HCT116 (cell line): ENCODE measurements around the gene CNTN5. TPM values are rescaled to one million over a fixed set of nuclear protein-coding genes. Genes with fewer than 3 reads are reported as not detected.

Experiments
- ATAC-seq: fragments of 200-7000 bp; cut with Tn5 transposase; 2 replicates; pipeline ENCODE4 v1.9.1; 2020; ENCODE audit warnings: mild to moderate bottlenecking, moderate library complexity
- BruUV-seq: library from RNA; stranded (reverse); fragments of 400-500 nt; replicated peaks from 2 replicates; lab custom pipeline; 2021; lab: Mats Ljungman, UMichigan
- CTCF ChIA-PET: fragments of 300-600 bp; sonication (Branson Sonifier 250); formaldehyde crosslinking; loops from one replicate; lab custom pipeline; 2021; ENCODE audit warnings: antibody characterized with exemption; lab: Charles Lee
- POLR2A ChIA-PET: fragments of 300-600, 350-600 bp; sonication (Branson Sonifier 250); formaldehyde crosslinking; loops from one replicate; lab custom pipeline; 2021; ENCODE audit warnings: antibody characterized with exemption; lab: Charles Lee
- RAD21 ChIA-PET, 2 experiments: fragments of 300-600 bp; sonication (Branson Sonifier 250); formaldehyde crosslinking; loops; one replicate each; lab custom pipeline; 2023; ENCODE audit warnings: low total read pairs in 2 of 2; ENCODE audit not compliant: uncharacterized antibody in 2 of 2, unreplicated experiment in 2 of 2, low non-redundant PET in 1 of 2; lab: Charles Lee
- DNase-seq: peaks from one replicate; pipeline ENCODE4 v3.0.0-alpha.2; 2010; ENCODE audit warnings: low read depth, low spot score
- H2AFZ ChIP-seq: fragments of 200-600 bp; shearing (Covaris generic), sonication (generic); 2 replicates; pipeline ENCODE4 v1.6.1; 2017; ENCODE audit warnings: low read depth, mixed run types, mixed read lengths, antibody characterized with exemption, low read length; ENCODE audit not compliant: poor library complexity, severe bottlenecking
- H3K27ac ChIP-seq: 2 replicates; pipeline ENCODE4 v1.5.1; 2012; ENCODE audit warnings: low read depth, low read length
- H3K27me3 ChIP-seq: fragments of 200-600 bp; sonication (generic); 2 replicates; pipeline ENCODE4 v1.6.1; 2016; ENCODE audit warnings: mixed run types, low read length, mixed read lengths; ENCODE audit not compliant: insufficient read depth
- H3K36me3 ChIP-seq, 2 experiments: fragments of 200-500 bp in 1 of 2; fragments of 200-600 bp in 1 of 2; sonication (Bioruptor generic) in 1 of 2; sonication (generic) in 1 of 2; 2 replicates each; pipeline versions ENCODE4 v1.5.1 to v1.6.1; 2014 to 2016; ENCODE audit warnings: low read length in 2 of 2, inconsistent platforms in 1 of 2, mixed read lengths in 1 of 2, mixed run types in 1 of 2; ENCODE audit not compliant: insufficient read depth in 2 of 2, control insufficient read depth in 1 of 2
- H3K4me1 ChIP-seq, 2 experiments: fragments of 200-600 bp in 1 of 2; sonication (generic) in 1 of 2; 2 replicates each; pipeline versions ENCODE4 v1.5.1 to v1.6.1; 2012 to 2017; ENCODE audit warnings: low read length in 2 of 2, inconsistent platforms in 1 of 2, mild to moderate bottlenecking in 1 of 2, mixed read lengths in 1 of 2, mixed run types in 1 of 2, moderate library complexity in 1 of 2; ENCODE audit not compliant: insufficient read depth in 2 of 2, control insufficient read depth in 1 of 2
- H3K4me2 ChIP-seq: fragments of 200-600 bp; sonication (generic); 2 replicates; pipeline ENCODE4 v1.6.1; 2017; ENCODE audit warnings: mixed run types, low read length, mixed read lengths
- H3K4me3 ChIP-seq, 2 experiments: fragments of 200-600 bp in 1 of 2; sonication (generic) in 1 of 2; replicated peaks in 1 of 2; 2 replicates each; pipeline ENCODE4 v1.5.1; 2011 to 2016; ENCODE audit warnings: low read length in 2 of 2, control low read depth in 1 of 2, low read depth in 1 of 2, mild to moderate bottlenecking in 1 of 2, mixed read lengths in 1 of 2, mixed run types in 1 of 2
- H3K79me2 ChIP-seq: fragments of 200-600 bp; sonication (generic); 2 replicates; pipeline ENCODE4 v1.6.1; 2017; ENCODE audit warnings: mild to moderate bottlenecking, mixed run types, low read length, moderate library complexity, mixed read lengths; ENCODE audit not compliant: insufficient read depth
- H3K9ac ChIP-seq: fragments of 200-600 bp; sonication (generic); 2 replicates; pipeline ENCODE4 v1.6.1; 2016; ENCODE audit warnings: low read length, mixed read lengths
- H3K9me2 ChIP-seq: fragments of 200-600 bp; sonication (generic), shearing (Covaris generic); 2 replicates; pipeline ENCODE4 v1.6.1; 2017; ENCODE audit warnings: mixed run types, mild to moderate bottlenecking, moderate library complexity; ENCODE audit not compliant: insufficient read depth
- H3K9me3 ChIP-seq, 2 experiments: fragments of 200-500 bp in 1 of 2; fragments of 200-600 bp in 1 of 2; sonication (Bioruptor generic) in 1 of 2; sonication (generic) in 1 of 2; 2 replicates each; pipeline ENCODE4 v1.6.1; 2014 to 2017; ENCODE audit warnings: low read length in 2 of 2, mixed read lengths in 2 of 2, inconsistent platforms in 1 of 2, low read depth in 1 of 2, mild to moderate bottlenecking in 1 of 2, mixed run types in 1 of 2, moderate library complexity in 1 of 2; ENCODE audit not compliant: control insufficient read depth in 1 of 2, insufficient read depth in 1 of 2
- H4K20me1 ChIP-seq: fragments of 200-600 bp; sonication (generic), shearing (Covaris generic); 2 replicates; pipeline ENCODE4 v1.6.1; 2017; ENCODE audit warnings: mixed run types, mild to moderate bottlenecking, moderate library complexity; ENCODE audit not compliant: insufficient read depth
- POLR2A ChIP-seq: IDR thresholded peaks from 2 replicates; pipeline ENCODE4 v1.7.0; 2011; ENCODE audit warnings: borderline replicate concordance; ENCODE audit not compliant: insufficient read depth, insufficient read length; ENCODE audit errors: extremely low read depth
- RAD21 ChIP-seq: IDR thresholded peaks from 2 replicates; pipeline ENCODE4 v1.6.1; 2012; ENCODE audit warnings: low read depth, mild to moderate bottlenecking
- REST ChIP-seq: IDR thresholded peaks from 2 replicates; pipeline ENCODE4 v1.6.1; 2012; ENCODE audit warnings: low read depth
- intact Hi-C: fragments of 100-400 bp; cut with micrococcal nuclease; formaldehyde crosslinking; loops from 2 replicates; pipeline ENCODE4 v1.10.0; 2022
- total RNA-seq: library from RNA; stranded (reverse); gene quantifications from one replicate; pipeline ENCODE4 v1.2.1, GENCODE V29; 2021; ENCODE audit not compliant: unreplicated experiment
- TF ChIP-seq, protein P1 (sequence below), 3 experiments: fragments of 200-600 bp in 1 of 3; sonication (generic) in 1 of 3; IDR thresholded peaks in 2 of 3; conservative IDR thresholded peaks in 1 of 3; 2 replicates each; pipeline ENCODE4 v1.5.1; 2012 to 2017; ENCODE audit warnings: low read depth in 2 of 3, low read length in 2 of 3, antibody characterized with exemption in 1 of 3, borderline replicate concordance in 1 of 3, control low read depth in 1 of 3, mild to moderate bottlenecking in 1 of 3, mixed read lengths in 1 of 3, mixed run types in 1 of 3, moderate library complexity in 1 of 3; ENCODE audit not compliant: insufficient read depth in 1 of 3
- TF ChIP-seq, protein P2 (sequence below): IDR thresholded peaks from 2 replicates; pipeline ENCODE4 v1.6.1; 2012

Gene CNTN5
- total RNA-seq, 1 experiment from 2014 or later = not detected

DNA sequence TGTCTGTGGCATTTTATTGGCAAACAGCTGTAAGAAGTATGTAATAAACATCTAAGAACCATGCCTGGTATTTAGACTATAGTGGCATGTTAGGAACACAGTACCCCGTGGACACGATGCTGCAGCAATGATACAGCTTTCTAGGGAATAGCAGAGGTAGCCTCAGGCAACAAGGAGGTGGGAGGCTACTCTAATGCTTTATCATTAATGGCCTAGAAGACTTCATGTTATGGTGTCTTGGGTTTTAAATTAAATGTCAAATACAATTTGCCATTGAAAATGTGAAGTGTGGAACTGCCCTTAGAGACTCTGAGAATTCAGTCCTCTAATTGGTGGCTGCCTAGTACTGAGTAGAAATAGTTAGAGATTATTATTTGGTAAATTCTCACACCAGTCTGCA, 516.9 kb downstream of the CNTN5 start:
- ChIA-PET POLR2A (no interaction called here), RAD21 (no interaction called here), CTCF (no interaction called here)
- intact Hi-C loops = no loop called here
- no TSS peak for BruUV-seq
- H3K4me2 ChIP-seq = no peak overlapping the region
- no peaks in the 10 kb centered on the region for H3K36me3 ChIP-seq
- no peak overlapping the region for H3K4me3 ChIP-seq
- DNase-seq (no peak), ATAC-seq (no peak)
- no peaks in the 10 kb centered on the region for H3K27me3 ChIP-seq
- no peaks in the 10 kb centered on the region for H3K79me2 ChIP-seq
- no peaks in the 10 kb centered on the region for H4K20me1 ChIP-seq
- H3K27ac ChIP-seq = no peak overlapping the region
- H2AFZ ChIP-seq = no peak overlapping the region
- no peaks in the 10 kb centered on the region for H3K4me1 ChIP-seq
- no peaks in the 10 kb centered on the region for H3K9me2 ChIP-seq
- no peak overlapping the region for H3K9ac ChIP-seq
- H3K9me3 ChIP-seq = peaks cover 0 to 9% of the 10 kb centered on the region in 2 experiments; a peak in 2 of 4 replicates
- TF ChIP-seq RAD21 (no peak), REST (no peak), POLR2A (no peak)
- TF ChIP-seq, protein P1, sequence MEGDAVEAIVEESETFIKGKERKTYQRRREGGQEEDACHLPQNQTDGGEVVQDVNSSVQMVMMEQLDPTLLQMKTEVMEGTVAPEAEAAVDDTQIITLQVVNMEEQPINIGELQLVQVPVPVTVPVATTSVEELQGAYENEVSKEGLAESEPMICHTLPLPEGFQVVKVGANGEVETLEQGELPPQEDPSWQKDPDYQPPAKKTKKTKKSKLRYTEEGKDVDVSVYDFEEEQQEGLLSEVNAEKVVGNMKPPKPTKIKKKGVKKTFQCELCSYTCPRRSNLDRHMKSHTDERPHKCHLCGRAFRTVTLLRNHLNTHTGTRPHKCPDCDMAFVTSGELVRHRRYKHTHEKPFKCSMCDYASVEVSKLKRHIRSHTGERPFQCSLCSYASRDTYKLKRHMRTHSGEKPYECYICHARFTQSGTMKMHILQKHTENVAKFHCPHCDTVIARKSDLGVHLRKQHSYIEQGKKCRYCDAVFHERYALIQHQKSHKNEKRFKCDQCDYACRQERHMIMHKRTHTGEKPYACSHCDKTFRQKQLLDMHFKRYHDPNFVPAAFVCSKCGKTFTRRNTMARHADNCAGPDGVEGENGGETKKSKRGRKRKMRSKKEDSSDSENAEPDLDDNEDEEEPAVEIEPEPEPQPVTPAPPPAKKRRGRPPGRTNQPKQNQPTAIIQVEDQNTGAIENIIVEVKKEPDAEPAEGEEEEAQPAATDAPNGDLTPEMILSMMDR (IDR thresholded peaks at IDR 0.05 in 2 of 3, conservative IDR thresholded peaks at IDR 0.05 in 1 of 3; ENCODE audit: borderline replicate concordance in 1 of 3, insufficient read depth in 1 of 3, low read depth in 2 of 3, low read length in 2 of 3) = no peak
- TF ChIP-seq, protein P2, sequence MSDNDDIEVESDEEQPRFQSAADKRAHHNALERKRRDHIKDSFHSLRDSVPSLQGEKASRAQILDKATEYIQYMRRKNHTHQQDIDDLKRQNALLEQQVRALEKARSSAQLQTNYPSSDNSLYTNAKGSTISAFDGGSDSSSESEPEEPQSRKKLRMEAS = no peak
